Stimulated activated CD4-positive, alpha-beta T cell treated with anti-CD3 and anti-CD28 coated beads, Interleukin-12 subunit alpha, Interleukin-12 subunit beta, amount 100 ng/mL, for 4 hours (primary cell): Measurements from ENCODE around the gene PCDH9.
"Not testable (repeated sequence)": the region's sequence is repeated elsewhere in the genome, so short reads cannot be mapped to it uniquely, and the experiment has no call there.

Source experiments
- DNase-seq: peaks from one replicate; pipeline ENCODE4 v3.0.0-alpha.2; 2020

The PCDH9 gene

DNA sequence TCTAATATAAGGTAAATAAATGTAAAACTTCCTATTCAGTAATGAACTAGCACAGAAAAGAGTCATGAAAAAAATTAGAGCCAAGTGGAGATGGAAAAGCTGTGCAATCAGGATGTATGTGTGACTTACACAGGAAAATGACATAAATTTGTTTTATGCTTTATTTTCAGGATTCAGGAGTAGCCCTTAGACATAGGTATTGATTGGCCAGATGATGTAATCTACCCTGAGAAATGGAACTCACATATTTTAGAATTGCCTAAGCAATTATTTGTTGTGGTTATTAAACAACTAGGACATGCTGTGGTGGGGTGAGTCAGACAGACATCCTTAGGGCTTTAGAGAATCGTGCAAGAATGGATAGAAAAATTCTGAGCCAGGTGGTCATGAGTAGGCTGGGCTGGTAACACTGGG is 110.6 kb downstream of the PCDH9 start:
- no peak for DNase-seq

DNA sequence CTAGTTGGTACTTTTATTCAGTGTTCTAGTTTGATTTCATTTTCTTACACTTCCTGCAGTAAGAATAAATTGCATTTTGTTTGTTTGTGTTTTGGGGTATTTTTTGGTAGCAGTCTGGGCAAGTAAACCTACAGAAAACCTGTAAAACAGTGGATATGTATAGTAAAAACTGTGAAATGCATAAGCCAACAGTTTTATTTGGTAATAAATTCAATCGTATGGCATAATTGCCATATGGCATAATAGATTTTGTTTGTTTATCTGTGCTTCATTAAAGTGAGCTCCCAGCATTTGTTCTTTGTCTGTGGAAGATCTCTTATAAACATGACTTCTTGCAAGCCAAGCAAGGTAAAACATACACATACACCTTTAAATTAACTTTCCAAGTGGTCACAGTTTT is 111.9 kb downstream of the PCDH9 start:
- DNase-seq, result no peak

DNA sequence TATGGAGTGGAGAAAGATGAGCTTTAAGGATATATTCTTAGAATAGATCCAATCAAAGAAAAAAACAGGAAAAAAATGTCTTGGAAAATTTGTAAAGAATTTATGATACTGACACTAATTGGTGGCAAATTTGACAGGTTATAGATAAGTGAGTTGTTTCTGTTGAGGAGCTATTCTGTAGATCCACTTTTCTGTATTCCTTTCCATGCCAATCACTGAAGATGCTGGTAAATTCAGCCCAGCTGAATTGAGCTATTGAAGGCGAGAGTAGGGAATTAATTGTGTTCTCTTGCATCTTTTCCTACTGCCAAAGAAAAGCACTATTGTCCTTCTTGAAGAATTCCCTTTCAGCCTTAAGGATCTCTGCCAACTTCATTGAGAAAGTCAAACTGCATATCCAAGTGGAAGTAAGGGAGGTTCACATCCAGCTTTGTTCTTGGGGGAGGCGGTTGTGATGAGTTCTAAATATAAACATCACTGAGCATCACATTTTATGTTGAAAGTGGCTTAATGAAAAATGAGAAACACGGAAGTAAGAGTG is 113.1 kb downstream of the PCDH9 start:
- DNase-seq, result no peak

DNA sequence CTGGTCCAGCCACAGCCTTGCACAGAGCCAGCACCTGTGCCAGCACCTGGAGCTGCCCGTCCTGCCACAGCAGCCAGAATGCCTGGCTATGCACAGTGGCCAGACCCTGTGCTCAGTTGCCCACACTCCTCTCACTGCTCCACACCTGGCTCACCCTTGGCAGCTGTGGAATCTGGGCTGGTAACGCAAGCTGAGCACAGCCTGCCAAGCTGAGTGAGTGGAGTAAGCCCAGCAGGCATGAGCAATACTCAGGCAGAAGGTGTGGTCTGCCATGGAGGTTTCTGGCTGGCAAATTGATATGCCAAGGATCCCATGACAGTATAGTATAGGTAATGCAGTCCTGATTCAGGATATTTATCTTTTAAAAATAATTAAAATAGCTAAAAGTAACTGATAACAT is 122.2 kb downstream of the PCDH9 start:
- no peak for DNase-seq

DNA sequence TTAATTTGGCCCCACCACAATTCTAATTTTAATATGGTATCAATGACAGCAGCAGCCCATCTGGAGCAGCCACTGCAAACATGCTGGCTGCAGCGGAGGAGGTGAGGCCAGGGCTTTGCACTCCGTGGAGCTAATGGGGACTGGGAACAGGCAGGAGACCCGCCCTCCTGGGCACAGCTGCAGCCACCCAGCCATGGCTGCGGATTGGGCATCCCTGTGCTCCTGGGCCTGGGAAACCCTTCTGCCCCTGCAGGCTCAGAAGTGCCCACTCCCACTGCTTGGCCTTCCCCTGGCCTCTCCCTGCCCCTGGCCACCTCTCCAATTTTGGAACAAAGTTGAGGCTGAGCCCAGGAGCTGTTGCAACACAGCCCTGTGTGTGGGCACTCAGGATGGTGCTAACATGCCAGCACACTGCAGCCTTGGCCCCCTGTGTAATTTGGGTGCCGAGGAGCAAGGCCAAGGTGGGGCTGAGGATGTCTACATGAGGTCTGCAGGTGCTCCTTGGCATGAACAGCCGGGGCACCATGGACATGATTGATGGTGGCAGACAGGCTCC is 123.6 kb downstream of the PCDH9 start:
- no peak for DNase-seq

DNA sequence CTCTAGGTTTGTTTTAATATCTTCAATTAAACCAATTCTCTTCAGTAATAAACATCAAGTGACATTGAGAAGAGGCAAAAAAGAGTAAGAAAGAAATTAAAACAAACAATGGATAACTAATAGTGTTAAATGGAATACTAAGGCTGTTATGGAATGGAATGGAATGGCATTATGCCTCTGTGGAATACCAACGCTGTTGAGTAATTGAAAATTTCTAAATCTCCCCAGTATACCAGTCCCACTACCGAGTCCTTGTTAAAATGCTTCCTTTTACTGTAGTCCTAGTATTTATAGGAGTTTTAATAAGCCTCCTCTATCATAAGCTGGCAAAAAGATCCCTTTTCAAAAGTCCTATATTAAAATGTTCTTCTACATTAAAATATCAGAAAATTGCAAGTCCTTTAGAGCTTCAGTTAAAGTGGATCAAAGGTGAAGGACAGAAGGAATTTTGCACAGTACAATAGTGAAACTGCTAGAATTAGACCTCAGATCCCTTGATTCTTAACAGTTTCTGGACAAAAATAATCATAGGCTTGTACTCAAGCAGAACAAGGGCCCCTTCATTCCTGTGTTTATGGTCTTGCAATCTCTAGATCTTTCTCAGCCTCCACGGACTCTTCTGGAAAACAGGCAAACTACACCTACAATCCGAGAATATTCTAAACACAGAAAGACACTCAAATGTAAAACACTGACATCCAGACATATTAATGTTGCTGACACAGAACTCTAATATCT is 128.2 kb downstream of the PCDH9 start:
- no peak for DNase-seq

DNA sequence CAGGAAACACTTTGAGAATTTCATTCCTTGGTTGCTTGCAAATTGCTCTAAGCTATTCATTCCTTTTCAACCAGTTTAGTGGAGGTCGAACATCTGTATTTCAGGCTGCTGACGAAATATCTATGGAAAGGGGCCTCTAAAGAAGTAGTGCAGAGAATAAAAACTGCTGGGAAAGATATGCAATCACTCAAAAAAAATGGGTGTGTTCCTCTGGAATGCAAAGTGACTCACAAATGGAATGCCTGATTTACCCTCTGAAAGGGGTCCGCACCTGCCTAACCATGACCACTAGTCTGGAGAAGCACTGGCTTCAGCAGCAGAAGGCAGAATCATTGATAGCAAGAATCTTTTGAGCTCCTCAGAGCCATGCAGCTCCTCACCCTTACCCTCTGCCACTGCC is 129.4 kb downstream of the PCDH9 start:
- no peak for DNase-seq

DNA sequence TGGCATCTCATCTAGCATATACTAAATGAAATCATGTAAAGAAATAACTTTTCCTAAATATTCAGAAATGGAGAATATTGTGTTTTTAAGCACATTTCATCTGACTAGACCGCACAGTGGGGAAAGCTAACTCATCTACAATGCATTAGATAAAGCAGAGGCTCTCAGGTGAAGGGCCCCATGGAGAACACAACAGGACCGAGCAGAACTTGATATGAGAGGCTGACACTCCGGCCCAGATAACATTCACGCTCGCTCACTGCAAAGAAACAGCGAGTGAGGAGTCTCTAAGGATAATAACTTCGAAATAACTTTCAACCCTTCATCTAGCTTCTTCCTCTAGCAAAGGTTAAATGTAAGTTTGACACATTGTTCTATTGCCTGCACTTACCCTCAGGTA is 130.6 kb downstream of the PCDH9 start:
- DNase-seq, result no peak

DNA sequence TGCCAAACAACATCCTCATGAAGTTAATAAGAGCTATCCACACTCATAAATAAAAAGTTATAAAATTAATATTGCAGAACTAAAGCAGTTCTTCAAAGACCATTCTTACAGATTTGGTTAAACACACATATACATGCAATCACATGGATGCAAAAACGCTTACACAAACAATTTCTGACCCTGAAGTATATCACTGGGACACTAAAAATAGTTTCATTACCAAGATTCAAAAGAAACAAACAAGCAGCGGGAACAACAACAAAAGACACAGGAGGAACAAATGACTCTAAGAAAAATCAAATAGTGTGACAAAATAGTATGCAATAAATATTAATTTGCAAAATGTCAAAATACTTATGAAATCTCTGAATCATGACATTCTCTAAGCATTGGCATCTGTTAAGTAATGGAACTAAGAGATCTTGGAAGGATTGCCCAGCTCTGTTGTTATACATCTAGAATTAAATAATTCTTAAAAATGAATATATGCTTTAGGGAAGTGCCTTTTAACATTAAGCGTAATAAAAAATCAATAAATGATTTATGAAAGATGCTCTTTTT is 132.2 kb downstream of the PCDH9 start:
- no peak for DNase-seq

DNA sequence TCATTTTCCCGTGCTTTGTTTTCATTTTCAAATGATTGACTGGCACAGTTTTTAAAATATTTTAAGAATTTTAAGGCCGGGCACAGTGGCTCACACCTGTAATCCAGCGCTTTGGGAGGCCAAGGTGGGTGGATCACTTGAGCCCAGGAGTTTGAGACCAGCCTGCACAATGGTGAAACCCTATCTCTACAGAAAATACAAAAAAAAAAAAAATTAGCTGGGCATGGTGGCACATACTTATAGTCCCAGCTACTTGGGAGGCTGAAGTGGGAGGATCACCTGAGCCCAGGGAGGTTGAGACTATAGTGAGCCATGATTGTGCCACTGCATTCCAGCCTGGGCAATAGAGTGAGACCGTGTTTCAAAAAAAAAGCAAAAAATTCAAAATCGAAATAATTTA is 133.2 kb downstream of the PCDH9 start:
- DNase-seq, result not testable (repeated sequence)

DNA sequence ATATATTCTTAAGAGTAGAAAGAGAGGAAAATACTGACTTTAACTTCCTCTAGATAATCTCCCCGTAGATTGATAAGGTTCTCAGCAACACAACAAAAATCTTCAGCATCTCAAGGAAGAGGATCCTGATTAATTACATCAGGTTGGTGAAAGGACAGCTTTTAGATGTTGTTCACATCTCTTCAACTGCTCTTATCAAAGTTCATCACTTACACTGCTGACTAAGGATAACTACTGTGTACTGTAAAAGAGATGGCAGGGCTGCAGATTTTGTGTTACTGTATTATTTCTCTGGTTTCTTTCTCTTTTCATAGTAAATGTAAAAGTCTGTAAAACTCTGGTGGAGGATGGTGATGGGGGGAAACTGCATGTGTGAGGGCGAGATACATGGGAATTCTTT is 133.7 kb downstream of the PCDH9 start:
- DNase-seq, result no peak

DNA sequence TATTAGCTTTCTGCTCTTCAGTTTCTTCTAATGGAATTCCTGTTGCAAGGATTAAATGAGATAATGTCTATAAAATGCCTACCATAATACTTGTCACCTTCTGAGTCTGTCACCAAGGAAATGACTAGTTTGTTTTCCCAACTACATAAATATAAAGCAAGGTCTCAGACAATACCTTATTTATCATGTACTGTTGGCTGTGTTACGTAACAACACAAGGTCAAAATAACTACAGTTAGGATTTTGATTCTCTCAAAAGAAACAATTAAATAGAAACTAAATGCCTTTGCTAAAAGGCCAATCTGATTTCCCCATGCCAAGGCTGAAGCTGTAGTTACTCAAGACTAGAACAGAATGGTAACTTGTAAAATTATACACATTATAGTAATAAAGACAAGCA is 134.5 kb downstream of the PCDH9 start:
- no peak for DNase-seq

DNA sequence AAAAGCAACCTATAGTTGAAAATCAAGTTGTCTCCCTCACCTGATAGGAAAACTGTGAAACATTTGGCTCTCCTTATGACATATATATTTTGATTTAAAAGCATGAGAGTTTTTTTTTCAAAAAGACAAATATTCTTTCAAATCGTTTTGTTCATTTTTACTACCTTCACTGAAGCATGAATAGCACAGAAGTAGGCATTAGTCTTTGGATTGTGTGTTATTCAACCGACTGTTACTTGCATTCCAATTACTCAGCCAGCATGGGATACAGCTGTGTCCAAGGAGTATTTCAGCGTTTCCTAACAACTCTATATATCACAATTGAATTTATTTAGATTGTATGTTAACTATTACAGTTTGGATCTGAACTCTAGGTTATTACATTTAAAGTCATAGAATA is 135.2 kb downstream of the PCDH9 start:
- no peak for DNase-seq

DNA sequence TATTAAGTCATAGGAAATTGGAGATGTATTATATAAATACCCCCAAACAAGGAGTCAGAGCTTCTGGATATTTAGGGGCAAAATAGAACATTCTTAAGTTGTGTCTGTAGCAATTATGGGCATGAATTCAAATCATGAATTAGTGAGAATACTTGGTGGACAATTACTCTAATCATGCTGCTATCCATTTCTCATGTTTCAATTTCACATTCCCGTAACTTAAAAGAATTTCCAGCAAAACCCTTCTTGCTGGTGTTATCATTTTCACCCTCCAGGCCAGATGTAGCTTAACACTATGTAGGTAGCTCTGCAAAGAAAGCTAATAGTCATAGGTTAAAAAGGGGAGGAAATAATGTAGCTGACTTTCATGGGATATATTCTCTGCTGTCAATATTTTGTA is 136.1 kb downstream of the PCDH9 start:
- no peak for DNase-seq

DNA sequence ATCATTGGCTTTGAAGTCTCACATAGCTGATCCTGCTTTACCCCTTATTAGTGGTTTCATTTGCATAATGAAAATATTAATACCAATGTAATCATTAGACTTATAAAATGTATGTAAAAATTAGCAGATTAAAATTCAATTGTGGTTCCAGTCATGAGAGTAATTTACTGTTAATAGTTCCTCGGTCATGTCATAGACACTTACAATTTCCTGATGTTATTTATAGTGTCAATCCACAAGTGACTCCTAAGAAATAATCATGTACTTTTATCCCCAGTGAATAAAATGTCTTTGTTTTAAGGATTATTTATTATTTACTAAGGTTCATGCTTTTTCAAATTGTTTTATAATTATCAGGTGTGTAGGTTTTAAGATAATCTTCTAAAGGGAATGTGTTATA is 138.5 kb downstream of the PCDH9 start:
- DNase-seq, result no peak

DNA sequence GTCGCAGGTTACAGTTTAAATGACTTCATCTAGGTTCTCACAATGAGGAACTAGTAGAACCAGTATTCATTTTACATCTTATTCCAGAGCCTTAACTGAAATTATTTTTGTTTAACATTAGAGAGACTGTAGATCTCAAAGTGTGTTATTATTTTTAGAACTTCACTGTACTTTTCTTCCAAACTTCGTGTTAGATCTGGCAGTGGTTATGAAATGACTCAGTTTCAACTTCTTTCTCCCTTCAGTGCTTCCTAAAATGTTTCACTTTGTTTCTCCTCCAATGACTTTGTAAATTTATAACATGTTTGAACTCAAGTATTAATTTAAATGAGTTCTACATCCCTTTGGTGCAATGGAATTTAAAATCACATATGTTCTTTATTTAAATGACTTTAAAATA is 139.3 kb downstream of the PCDH9 start:
- no peak for DNase-seq

DNA sequence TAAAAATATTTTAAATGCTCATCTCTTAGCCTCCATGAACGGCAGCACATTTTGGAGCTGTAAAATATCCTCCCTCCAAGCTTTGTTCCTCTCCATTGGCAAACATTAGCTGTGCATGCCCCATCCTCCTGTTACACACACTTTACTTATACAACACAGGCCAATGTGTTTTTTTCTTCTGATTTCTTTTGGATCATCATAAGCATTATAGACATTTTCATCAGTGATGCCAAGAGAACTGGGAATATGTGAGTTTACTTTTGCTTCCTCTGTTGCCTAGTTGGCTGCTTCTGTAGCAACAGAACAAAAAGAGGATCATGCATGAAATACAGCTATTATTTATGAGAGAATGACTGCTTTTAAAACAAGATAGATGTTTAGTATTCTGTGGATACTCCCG is 142.6 kb downstream of the PCDH9 start:
- no peak for DNase-seq

DNA sequence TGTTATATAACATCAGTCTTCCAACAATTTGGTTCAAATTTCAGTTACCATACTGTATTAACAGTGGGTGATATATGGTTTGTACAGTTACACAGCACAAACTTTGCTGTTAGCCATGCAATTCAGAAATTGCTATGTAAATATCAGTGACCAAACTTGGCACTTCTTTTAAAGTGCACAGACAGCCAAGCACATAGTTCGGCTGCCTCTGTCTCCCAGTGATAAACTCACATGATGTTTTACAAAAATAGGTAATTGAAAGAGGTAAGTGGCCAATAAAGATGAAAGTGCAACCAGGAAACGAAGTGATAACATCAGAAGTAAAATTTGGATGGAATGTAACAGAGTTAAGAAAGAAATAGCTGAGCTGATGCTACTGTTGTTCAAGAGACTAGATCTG is 143.9 kb downstream of the PCDH9 start:
- no peak for DNase-seq

DNA sequence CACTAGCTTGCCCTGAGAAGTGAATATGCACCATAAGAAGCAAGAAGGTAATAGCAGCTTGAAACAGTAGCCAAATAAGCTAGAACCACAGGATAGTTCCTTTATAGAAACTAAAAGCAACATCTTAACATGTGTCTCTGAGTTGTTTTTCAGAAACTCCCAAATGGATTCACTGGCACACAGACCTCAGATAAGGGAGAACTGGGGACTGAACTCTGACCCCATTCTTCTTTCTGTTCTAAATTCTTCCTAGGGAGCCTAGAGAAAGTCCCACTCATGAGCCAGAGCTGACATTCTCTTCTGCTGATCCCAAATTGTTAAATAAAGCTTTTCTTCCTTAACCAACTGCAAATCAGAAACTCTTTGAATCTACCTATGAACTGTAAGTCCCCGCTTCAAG is 146.1 kb downstream of the PCDH9 start:
- no peak for DNase-seq

DNA sequence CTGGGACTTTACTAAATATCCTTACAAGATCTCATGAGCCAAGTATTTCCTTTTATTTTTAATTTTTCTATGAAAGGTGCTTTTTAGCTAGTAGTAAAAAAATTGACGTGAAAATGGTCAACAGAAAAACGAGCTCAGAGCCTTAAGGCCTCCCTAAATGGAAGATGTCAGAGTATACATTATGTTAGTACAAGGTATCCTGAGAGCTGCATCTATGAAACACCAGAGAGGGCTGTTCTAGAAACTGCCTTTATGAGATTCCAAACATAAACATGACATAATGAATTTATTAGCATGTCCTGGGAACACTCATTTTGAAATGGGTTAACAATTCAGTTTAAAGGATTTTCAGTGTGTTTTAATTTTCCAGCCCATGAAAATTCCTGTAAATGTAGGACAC is 146.6 kb downstream of the PCDH9 start:
- no peak for DNase-seq

DNA sequence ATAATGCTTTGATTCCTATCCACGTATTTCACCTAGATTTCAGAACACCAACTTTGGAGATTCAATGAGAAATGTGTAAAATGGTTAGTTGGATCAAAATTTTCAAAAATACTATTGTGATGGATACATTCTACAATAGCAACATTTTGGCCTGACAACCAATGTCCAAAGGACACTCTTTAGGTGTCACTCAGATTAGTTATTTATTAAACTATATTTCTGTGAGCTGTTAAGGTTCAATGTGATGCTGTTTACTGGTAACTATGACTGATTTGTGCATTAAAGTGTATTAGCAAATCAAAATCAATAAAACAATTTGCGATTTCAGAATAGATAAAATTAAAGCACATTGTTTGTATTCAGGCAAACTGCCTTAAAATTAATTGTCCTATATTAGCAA is 149.8 kb downstream of the PCDH9 start:
- DNase-seq, result no peak

DNA sequence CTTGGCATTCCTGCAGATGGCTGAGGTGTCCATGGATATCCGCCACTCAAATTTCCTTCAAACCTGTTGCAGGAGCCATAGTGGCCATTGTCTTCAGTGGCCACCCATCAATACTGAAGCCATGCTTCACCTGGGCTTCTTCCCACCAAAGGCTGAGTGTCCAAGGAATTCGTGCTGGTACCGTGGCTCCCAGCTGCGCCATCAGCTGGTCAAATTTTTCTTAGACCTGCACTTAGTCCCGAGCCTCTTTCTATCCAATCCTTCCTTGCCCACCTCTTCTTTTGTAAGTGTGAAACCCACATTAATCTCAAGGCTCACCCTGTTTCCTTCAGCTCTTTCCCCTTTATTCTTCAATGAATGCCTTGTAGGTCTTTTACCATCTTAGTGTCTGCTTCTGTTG is 152.1 kb downstream of the PCDH9 start:
- DNase-seq, result no peak

DNA sequence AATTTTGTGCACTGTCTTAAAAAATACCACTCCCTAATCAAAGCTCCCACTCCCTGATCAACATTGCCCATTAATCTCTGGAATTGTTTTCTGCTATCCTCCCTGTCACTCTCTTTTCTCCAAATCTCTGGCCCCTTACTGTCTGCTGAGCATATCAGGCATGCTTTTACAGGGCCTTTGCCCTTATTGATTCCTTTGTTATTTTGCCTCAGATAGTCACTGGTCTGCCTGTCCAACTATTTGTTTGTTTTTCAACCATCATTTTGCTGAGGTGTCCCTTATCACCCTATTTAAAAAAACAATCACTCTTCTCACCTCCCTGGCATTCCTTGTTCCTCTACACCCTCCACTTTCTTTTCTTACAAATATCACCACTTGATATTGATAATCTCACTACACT is 153.0 kb downstream of the PCDH9 start:
- DNase-seq, result no peak

DNA sequence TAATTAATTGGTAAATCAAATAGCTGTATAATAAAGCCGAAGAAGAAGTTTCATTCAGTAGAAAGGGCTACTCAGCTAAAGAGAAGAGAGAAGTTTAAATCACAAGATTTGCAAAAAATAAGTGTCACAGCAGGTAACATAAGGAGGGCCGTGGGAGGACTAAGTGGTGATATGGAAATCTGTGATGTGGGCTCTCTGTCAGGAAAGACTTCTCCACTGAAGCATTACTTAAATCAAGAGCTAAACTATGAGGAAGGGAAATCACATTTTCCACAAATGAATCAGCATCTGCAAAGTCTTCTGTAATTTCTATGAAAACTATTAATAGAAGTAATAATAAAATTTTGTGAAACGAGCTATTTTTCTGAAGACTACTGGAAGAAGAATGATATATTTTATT is 153.8 kb downstream of the PCDH9 start:
- DNase-seq, result no peak

DNA sequence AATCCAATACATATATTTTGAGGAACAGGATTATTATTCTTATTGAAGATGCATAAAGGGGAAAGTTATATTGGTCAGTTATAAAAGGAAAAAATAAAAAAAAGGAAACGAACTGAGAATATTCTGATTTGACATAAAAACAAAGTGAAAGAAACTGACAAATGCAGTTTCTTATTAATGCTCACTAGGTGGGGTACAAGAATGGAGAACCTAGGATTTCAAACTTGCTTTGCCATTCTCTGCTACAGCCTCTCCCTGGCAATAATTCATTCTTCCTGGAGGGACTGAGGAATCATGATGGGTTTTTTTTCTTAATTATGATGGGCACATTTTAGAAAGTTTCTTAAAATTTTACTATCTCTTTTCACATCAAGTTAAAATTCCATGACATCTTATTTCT is 154.9 kb downstream of the PCDH9 start:
- no peak for DNase-seq
